DMS53 treated with DMSO at 0.1 percent for 48 hours (cell line): ENCODE results near the gene SORCS3.
"Not testable (repeated sequence)": the region's sequence is repeated elsewhere in the genome, so short reads cannot be mapped to it uniquely, and the experiment has no call there.

Experiments used
- DNase-seq: peaks from one replicate; lab custom pipeline; 2025; ENCODE audit not compliant: unreplicated experiment; lab: John Stamatoyannopoulos, UW

Gene SORCS3

GRCh38 chr10:104689105-104689504, 48.0 kb downstream of the SORCS3 start:
- no peak for DNase-seq

- no peak for DNase-seq
These were observed 48.5 kb downstream of the SORCS3 start for GRCh38 chr10:104689547-104689946.

GRCh38 chr10:104690101-104690500, 49.0 kb downstream of the SORCS3 start:
- no peak for DNase-seq

- no peak for DNase-seq
These were observed 49.9 kb downstream of the SORCS3 start for GRCh38 chr10:104690959-104691358.

GRCh38 chr10:104694074-104694473, 53.0 kb downstream of the SORCS3 start:
- DNase-seq = no peak

- not testable (repeated sequence) for DNase-seq
These were observed 62.2 kb downstream of the SORCS3 start for GRCh38 chr10:104703262-104703661.

GRCh38 chr10:104706886-104707285, 65.8 kb downstream of the SORCS3 start:
- DNase-seq = no peak

- DNase-seq = no peak
These were observed 66.7 kb downstream of the SORCS3 start for GRCh38 chr10:104707602-104708459.

- DNase-seq = no peak
These were observed 70.2 kb downstream of the SORCS3 start for GRCh38 chr10:104711302-104711721.

GRCh38 chr10:104730593-104730992, 89.5 kb downstream of the SORCS3 start:
- DNase-seq = not testable (repeated sequence)

- DNase-seq = no peak
These were observed 90.1 kb downstream of the SORCS3 start for GRCh38 chr10:104731192-104731591.

- DNase-seq = no peak
These were observed 91.1 kb downstream of the SORCS3 start for GRCh38 chr10:104732222-104732621.

GRCh38 chr10:104734433-104734832, 93.3 kb downstream of the SORCS3 start:
- no peak for DNase-seq

GRCh38 chr10:104735036-104735756, 94.1 kb downstream of the SORCS3 start:
- DNase-seq = no peak

GRCh38 chr10:104735757-104736391, 94.8 kb downstream of the SORCS3 start:
- DNase-seq = no peak

- DNase-seq = no peak
These were observed 100.0 kb downstream of the SORCS3 start for GRCh38 chr10:104741127-104741526.

GRCh38 chr10:104744052-104744451, 103.0 kb downstream of the SORCS3 start:
- no peak for DNase-seq

- DNase-seq = no peak
These were observed 109.2 kb downstream of the SORCS3 start for GRCh38 chr10:104750291-104750690.

GRCh38 chr10:104762793-104763192, 121.7 kb downstream of the SORCS3 start:
- DNase-seq = no peak

- no peak for DNase-seq
These were observed 125.3 kb downstream of the SORCS3 start for GRCh38 chr10:104766341-104766740.

- no peak for DNase-seq
These were observed 126.2 kb downstream of the SORCS3 start for GRCh38 chr10:104767282-104767681.

- DNase-seq = no peak
These were observed 126.7 kb downstream of the SORCS3 start for GRCh38 chr10:104767745-104768144.
